Uterus (tissue), 4 donors: ENCODE measurements around the gene PSMD10. TPM values are rescaled to one million over a fixed set of nuclear protein-coding genes. Genes with fewer than 3 reads are reported as not detected.

Experiments used
- DNase-seq, 2 donors: peaks; one replicate each; pipeline ENCODE4 v3.0.0-alpha.2; 2019 to 2020
- H3K27ac ChIP-seq, 2 donors: fragments of 200-600 bp; sonication (generic); 1 replicate in 1 of 2; 2 replicates in 1 of 2; pipeline ENCODE4 v1.5.1; 2016 to 2018
- H3K27me3 ChIP-seq, 2 donors: fragments of 200-600 bp; sonication (generic); one replicate each; pipeline ENCODE4 v1.5.1; 2018 to 2019; ENCODE audit warnings: control low read depth in 1 of 2
- H3K36me3 ChIP-seq, 2 donors: fragments of 200-600 bp; sonication (generic); one replicate each; pipeline ENCODE4 v1.5.1; 2019; ENCODE audit warnings: control low read depth in 1 of 2
- H3K4me1 ChIP-seq, 2 donors: fragments of 200-600 bp; sonication (generic); one replicate each; pipeline ENCODE4 v1.5.1; 2018 to 2019; ENCODE audit warnings: control low read depth in 1 of 2
- H3K4me3 ChIP-seq, 2 donors: fragments of 200-600 bp; sonication (generic); 1 replicate in 1 of 2; 2 replicates in 1 of 2; pipeline ENCODE4 v1.5.1; 2018 to 2019; ENCODE audit warnings: mild to moderate bottlenecking in 1 of 2
- H3K9me3 ChIP-seq, 2 donors: fragments of 200-600 bp; sonication (generic); one replicate each; pipeline ENCODE4 v1.5.1; 2019; ENCODE audit warnings: control low read depth in 1 of 2
- CTCF ChIP-seq, 4 experiments: fragments of 200-600 bp in 2 of 4; fragments of 450-650 bp in 2 of 4; sonication (generic) in 2 of 4; IDR thresholded peaks; one replicate each; pipeline ENCODE4 v1.5.1; 2016 to 2019; ENCODE audit warnings: antibody characterized with exemption in 4 of 4, mild to moderate bottlenecking in 2 of 4, moderate library complexity in 1 of 4
- POLR2A ChIP-seq, 2 donors: fragments of 450-650 bp; IDR thresholded peaks; one replicate each; pipeline ENCODE4 v1.6.1; 2016; ENCODE audit warnings: antibody characterized with exemption in 2 of 2, mild to moderate bottlenecking in 1 of 2, moderate library complexity in 1 of 2
- intact Hi-C: fragments of 100-400 bp; cut with DNase I; formaldehyde crosslinking; loops from one replicate; pipeline ENCODE4 v1.15.1; 2023; ENCODE audit warnings: low total_unique reads
- total RNA-seq, 4 donors: library from RNA; depleted of rRNA in 3 of 4; stranded (reverse); fragments of >200 nt in 3 of 4; gene quantifications; one replicate each; pipeline versions ENCODE4 v1.1.0 to v1.2.4, GENCODE V29; 2014 to 2023
- donor health status: DM: yes; HTN: yes; CAD: no.

The PSMD10 gene
- total RNA-seq, 4 donors from 2014 or later, result 19.1 to 89.9 (median 43.6) TPM

- no peak overlapping the region for H3K27ac ChIP-seq
- TF ChIP-seq CTCF (IDR thresholded peaks at IDR 0.05) (no peak), POLR2A (IDR thresholded peaks at IDR 0.05) (no peak)
- no peaks in the 10 kb centered on the region for H3K27me3 ChIP-seq
- H3K36me3 ChIP-seq, result no peaks in the 10 kb centered on the region
- H3K4me3 ChIP-seq, result no peak overlapping the region
- intact Hi-C loops, result no loop called here
- H3K4me1 ChIP-seq, result no peaks in the 10 kb centered on the region
- H3K9me3 ChIP-seq, result no peaks in the 10 kb centered on the region
- no peak for DNase-seq
These were observed 38.1 kb downstream of the PSMD10 start for GRCh38 chrX:108053218-108053617.

DNA sequence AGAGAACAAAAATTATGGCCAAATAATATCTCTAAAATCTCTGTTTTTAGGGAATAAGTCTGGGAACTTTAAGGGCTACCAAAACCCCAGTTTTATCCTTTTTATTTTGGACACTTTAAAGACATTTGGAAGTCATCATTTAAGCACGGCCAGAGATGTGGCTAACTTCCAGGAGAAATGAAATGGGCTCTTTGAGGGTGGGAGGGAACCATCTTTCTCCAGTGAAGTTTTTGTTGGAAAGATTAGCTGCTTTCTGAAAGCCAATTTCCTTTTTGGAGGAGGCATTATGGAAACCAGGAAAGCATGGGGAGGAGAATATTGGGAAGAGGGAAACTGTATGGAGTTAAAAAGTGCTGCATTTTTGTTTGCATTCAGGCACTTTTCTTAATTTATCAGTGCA is 41.7 kb downstream of the PSMD10 start:
- no peaks in the 10 kb centered on the region for H3K4me1 ChIP-seq
- H3K4me3 ChIP-seq, result no peak overlapping the region
- no peaks in the 10 kb centered on the region for H3K9me3 ChIP-seq
- H3K27ac ChIP-seq, result no peak overlapping the region
- DNase-seq, result no peak
- intact Hi-C loops, result no loop called here
- H3K27me3 ChIP-seq, result no peaks in the 10 kb centered on the region
- no peaks in the 10 kb centered on the region for H3K36me3 ChIP-seq
- TF ChIP-seq CTCF (IDR thresholded peaks at IDR 0.05) (no peak), POLR2A (IDR thresholded peaks at IDR 0.05) (no peak)

GRCh38 chrX:108044554-108045256 is 46.6 kb downstream of the PSMD10 start, which contains the start of gene VSIG1:
Gene VSIG1 (plus strand): TSS chrX:108045065. CDS start chrX:108045131, 66 bp downstream.
- TF ChIP-seq POLR2A (IDR thresholded peaks at IDR 0.05) (no peak), CTCF (IDR thresholded peaks at IDR 0.05) (no peak)
- intact Hi-C loops, result no loop called here
- Histone ChIP-seq H3K27ac (no peak within 1 kb of the TSS), H3K9me3 (no peaks in the 10 kb centered on the region), H3K27me3 (peaks cover 0 to 4% of the 10 kb centered on the region in 2 donors), H3K4me1 (no peaks in the 10 kb centered on the region), H3K36me3 (no peaks in the 10 kb centered on the region), H3K4me3 (no peak within 1 kb of the TSS)
- no peak for DNase-seq

DNA sequence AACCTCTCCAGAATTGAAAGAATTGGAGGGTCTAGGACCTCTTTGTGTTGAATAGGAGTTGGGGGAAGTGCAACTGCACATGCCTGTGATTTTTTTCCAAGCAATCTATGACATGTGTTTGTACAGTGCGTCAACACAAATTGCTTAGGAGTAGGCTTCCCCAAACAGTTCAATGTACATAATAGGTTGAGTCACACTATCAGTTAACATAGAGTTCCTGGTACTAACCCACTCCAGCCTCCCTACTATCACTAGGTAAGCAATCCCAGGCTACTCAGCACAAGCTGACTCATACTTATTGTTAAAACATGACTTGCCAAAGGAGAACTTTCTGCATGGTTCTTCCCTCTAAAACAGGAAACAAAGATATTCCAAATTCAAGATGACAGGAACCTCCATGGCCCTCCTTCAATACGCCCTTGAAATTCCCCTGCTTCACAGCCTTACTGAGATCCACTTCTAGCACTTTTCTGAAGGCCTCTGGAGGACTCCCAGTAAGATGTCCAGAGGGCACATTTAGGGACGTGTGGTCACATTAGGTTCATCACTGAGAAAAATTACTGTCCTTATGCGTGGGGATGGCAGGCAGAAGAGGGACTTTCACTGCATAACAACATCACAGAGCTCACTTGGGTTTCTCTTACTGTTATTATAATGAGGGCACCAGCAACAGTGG is 54.9 kb downstream of the PSMD10 start:
- H3K27ac ChIP-seq, result no peak overlapping the region
- H3K36me3 ChIP-seq, result no peaks in the 10 kb centered on the region
- intact Hi-C loops, result no loop called here
- TF ChIP-seq POLR2A (IDR thresholded peaks at IDR 0.05) (no peak), CTCF (IDR thresholded peaks at IDR 0.05) (no peak)
- H3K4me1 ChIP-seq, result no peaks in the 10 kb centered on the region
- H3K9me3 ChIP-seq, result no peaks in the 10 kb centered on the region
- peaks cover 0 to 5% of the 10 kb centered on the region in 2 donors for H3K27me3 ChIP-seq
- no peak for DNase-seq
- no peak overlapping the region for H3K4me3 ChIP-seq

GRCh38 chrX:108034725-108035124 is 56.6 kb downstream of the PSMD10 start:
- peaks cover 0 to under 1% of the 10 kb centered on the region in 2 donors for H3K27me3 ChIP-seq
- no peak overlapping the region for H3K27ac ChIP-seq
- no peak overlapping the region for H3K4me3 ChIP-seq
- intact Hi-C loops, result no loop called here
- no peak for DNase-seq
- no peaks in the 10 kb centered on the region for H3K36me3 ChIP-seq
- no peaks in the 10 kb centered on the region for H3K4me1 ChIP-seq
- H3K9me3 ChIP-seq, result no peaks in the 10 kb centered on the region
- TF ChIP-seq POLR2A (IDR thresholded peaks at IDR 0.05) (no peak), CTCF (IDR thresholded peaks at IDR 0.05) (no peak)
